HG02678 (cell line): ENCODE measurements around the gene TSC22D4.
A peak's percentile ranks its signal among the peaks of the same experiment; 100 is the strongest.
"Not testable (repeated sequence)": the region's sequence is repeated elsewhere in the genome, so short reads cannot be mapped to it uniquely, and the experiment has no call there.

ENCODE experiments used
- ATAC-seq: cut with Tn5 transposase; IDR thresholded peaks from one replicate; pipeline ENCODE4 v1.9.1; 2021; ENCODE audit warnings: mild to moderate bottlenecking, moderate library complexity; ENCODE audit not compliant: unreplicated experiment

Gene TSC22D4

GRCh38 chr7:100478958-100479660 lies at the start of gene TSC22D4:
Gene TSC22D4 (minus strand): TSS chr7:100479214. CDS start chr7:100478038, 1,176 bp downstream.
- peak; percentile 64 for ATAC-seq

DNA sequence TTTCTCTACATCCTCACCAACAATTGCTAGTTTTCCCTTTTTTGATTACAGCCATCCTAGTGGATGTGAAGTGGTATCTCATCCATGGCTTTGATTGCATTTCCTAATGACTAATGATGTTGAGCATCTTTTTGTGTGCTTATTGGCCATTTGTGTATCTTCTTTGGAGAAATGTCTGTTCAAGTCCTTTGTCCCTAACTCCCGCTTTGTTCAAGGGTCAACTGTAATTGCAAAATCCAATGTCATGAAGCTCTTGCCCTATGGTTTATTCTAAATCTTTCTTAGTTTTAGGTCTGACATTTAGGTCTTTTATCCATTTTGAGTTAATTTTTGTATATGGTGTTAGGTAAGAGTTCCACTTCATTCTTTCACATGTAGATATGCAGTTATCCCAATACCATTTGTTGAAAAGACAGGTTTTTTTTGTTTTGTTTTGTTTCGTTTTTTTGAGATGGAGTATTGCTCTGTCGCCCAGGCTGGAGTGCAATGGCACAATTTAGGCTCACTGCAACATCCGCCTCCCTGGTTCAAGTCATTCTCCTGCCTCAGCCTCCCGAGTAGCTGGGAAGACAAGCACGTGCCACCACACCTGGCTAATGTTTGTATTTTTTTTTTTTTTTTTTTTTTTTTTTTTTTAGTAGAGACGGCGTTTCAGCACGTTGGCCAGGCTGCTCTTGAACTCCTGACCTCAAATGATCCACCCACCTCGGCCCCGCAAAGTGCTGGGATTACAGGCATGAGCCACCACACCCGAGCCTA lies 49.3 kb upstream of the TSC22D4 start:
- ATAC-seq, result not testable (repeated sequence)

DNA sequence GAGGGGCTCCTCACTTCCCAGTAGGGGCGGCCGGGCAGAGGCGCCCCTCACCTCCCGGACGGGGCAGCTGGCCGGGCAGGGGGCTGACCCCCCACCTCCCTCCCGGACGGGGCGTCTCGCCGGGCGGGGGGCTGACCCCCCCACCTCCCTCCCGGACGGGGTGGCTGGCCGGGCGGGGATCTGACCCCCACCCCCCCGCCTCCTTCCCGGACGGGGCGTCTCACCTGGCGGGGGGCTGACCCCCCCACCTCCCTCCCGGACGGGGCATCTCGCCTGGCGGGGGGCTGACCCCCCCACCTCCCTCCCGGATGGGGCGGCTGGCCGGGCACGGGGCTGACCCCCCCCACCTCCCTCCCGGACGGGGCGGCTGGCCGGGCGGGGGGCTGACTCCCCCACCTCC lies 44.2 kb upstream of the TSC22D4 start:
- ATAC-seq, result not testable (repeated sequence)

DNA sequence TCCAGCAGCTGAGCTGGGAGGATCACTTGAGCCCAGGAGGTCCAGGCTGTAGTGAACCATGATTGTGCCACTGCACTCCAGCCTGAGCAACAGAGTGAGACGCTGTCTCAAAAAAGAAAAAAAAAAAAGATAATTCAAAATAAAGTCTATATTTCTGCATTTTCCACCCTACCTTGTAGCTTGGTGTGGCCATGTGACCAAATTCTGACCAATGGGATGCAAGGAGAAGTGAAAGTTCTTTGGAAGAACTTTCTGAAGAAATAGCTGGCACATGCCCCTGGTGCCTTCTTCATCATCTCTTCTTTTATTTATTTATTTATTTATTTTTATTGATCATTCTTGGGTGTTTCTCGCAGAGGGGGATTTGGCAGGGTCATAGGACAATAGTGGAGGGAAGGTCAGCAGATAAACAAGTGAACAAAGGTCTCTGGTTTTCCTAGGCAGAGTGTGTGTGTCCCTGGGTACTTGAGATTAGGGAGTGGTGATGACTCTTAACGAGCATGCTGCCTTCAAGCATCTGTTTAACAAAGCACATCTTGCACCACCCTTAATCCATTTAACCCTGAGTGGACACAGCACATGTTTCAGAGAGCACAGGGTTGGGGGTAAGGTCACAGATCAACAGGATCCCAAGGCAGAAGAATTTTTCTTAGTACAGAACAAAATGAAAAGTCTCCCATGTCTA lies 43.0 kb upstream of the TSC22D4 start:
- ATAC-seq, result not testable (repeated sequence)

- no peak for ATAC-seq
Measured at GRCh38 chr7:100521076-100521475, 42.1 kb upstream of the TSC22D4 start.

GRCh38 chr7:100520138-100520537 lies 41.1 kb upstream of the TSC22D4 start:
- ATAC-seq, result no peak

- no peak for ATAC-seq
Measured at GRCh38 chr7:100519580-100519979, 40.6 kb upstream of the TSC22D4 start.

DNA sequence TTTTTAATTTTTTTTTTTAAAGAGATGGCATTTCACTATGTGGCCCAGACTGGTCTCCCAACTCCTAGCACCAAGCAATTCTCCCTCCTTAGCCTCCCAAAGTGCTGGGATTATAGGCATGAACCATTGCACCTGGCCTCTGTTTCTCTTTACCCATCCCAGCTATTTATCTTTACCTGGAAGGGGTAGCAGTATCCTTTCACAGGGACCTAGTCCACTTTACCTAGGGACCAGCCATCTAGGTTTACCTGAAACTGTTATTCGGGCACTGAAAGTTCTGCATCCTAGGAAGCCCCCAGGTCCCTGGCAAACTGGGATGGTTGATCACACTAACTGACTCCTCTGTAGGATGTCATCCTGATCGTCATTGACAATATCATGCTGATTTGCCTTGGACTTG lies 38.3 kb upstream of the TSC22D4 start:
- ATAC-seq, result no peak

- ATAC-seq, result no peak
Measured at GRCh38 chr7:100516135-100516812, 37.3 kb upstream of the TSC22D4 start.

- ATAC-seq, result no peak
Measured at GRCh38 chr7:100515072-100515532, 36.1 kb upstream of the TSC22D4 start.

DNA sequence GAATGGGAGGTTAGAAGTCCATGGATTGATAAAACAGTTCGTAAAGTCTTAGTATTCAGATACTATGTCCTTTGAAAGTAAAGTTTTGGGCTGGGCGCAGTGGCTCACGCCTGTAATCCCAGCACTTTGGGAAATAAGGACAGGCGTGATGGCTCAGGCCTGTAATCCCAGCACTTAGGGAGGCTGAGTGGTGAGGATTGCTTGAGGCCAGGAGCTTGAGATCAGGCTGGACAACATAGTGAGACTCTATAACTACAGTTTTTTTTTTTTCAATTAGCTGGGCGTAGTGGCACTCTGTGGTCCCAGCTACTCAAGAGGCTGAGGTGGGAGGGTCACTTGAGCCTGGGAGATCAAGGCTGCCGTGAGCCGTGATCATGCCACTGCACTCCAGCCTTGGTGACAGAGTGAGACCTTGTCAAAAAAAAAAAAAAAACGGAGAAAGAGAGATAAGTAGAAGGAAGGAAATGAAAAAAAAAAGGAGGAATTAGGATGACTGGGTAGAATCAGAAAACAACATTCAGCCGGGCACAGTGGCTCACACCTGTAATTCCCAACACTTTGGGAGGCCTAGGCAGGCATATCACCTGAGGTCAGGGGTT lies 34.3 kb upstream of the TSC22D4 start:
- no peak for ATAC-seq

GRCh38 chr7:100510437-100511239 lies 31.6 kb upstream of the TSC22D4 start:
- ATAC-seq, result no peak

DNA sequence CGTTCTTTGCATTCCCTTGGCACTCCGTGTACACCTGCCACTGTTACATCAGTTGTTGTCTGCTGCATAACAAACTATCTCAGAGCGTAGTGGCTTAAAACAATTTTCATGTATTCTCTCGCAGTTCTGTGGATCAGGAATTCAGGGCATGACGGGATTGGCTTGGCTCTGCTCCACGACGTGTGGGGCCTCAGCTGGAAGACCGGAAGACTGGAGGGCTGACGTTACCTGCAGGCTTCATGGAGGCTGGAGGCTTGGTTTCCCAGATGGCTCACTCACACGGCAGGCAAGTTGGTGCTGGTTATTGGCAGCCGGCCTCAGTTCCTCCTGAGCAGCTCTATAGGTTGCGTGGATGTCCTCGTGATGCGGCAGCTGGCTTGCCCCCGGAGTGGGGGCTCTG lies 30.2 kb upstream of the TSC22D4 start:
- no peak for ATAC-seq

- no peak for ATAC-seq
Measured at GRCh38 chr7:100506356-100506923, 27.4 kb upstream of the TSC22D4 start.

DNA sequence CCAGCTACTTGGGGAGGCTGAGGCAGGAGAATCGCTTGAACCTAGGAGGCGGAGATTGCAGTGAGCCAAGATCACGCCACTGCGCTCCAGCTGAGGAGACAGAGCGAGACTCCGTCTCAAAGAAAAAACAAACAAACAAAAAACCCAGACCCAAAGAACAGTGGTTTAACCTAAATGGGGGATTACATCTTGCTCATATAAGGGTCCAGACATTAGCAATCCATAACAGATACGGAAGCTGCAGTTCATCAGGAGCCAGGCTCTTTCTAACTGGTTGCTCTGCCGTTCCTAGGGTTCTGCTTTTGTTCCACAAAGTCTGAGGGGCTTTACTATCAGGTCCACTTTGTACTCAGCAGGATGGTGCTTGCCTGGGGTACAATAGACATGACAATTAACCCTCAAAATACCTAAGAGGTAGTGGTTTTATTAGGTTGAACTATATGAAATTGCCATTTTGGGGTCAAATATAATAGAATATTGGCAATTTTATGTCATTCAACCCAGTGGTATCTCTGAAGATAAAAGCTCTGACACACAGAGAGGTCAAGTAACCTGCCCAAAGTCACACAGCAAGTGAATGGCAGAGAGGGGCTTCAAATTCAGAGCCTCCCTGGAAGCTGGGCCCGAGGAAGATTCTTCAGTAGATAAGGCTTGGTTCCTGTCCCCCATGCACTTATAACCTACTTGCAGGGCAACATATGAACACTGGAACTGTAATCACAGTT lies 26.0 kb upstream of the TSC22D4 start:
- no peak for ATAC-seq

DNA sequence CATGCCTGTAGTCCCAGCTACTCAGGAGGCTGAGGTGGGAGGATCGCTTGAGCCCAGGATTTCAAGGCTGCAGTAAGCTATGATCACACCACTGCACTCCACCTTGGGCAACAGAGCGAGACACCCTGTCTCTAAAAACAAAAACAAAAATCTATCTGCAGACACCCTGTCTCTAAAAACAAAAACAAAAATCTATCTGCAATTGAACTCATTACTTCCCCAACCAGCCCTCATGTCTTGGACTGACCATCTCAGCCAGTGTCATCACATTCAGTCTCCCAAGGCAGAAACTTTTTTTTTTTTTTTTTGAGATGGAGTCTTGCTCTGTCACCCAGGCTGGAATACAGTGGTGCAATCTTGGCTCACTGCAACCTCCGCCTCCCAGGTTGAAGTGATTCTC lies 25.0 kb upstream of the TSC22D4 start:
- not testable (repeated sequence) for ATAC-seq

- not testable (repeated sequence) for ATAC-seq
Measured at GRCh38 chr7:100500743-100501142, 21.7 kb upstream of the TSC22D4 start.

- no peak for ATAC-seq
Measured at GRCh38 chr7:100496509-100496908, 17.5 kb upstream of the TSC22D4 start.
